SKM-1 treated with dmso at 0.1 percent for 144 hours (cell line): ENCODE data around the gene PTBP1.

ENCODE experiments used
- DNase-seq: peaks from one replicate; lab custom pipeline; 2025; ENCODE audit not compliant: unreplicated experiment; lab: John Stamatoyannopoulos, UW

PTBP1 gene

DNA sequence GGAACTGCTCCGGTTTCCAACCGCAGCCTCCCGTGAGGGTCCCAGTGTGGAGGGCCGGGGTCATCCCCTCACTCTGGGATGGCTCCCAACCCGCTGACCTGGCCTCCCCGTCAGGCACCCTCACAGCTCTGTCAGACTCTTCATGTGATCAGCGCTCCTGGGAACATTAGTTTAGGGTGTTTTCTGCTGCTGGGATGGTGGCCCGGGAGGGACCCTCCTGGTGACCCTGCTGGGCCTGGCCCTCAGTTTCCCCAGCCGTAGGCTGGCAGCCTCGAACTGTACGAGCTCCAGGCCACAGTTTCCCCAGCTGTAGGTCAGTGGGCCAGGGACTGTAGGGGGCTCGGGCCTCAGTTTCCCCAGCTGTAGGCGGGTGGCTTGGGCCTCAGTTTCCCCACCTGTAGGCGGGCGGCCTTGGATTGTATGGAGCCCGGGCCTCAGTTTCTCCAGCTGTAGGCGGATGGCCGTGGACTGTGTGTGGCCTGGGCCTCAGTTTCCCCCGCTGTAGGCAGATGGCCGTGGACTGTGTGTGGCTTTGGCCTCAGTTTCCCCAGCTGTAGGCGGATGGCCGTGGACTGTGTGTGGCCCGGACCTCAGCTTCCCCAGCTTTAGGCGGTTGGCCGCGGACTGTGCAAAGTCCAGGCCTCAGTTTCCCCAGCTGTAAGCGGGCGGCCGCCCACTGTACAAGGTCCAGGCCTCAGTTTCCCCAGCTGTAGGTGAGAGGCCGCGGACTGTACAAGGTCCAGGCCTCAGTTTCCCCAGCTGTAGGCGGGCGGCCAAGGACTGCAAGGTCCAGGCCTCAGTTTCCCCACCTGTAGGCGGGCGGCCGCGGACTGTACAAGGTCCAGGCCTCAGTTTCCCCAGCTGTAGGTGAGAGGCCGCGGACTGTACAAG is 1.3 kb upstream of the PTBP1 start:
- no peak for DNase-seq

DNA sequence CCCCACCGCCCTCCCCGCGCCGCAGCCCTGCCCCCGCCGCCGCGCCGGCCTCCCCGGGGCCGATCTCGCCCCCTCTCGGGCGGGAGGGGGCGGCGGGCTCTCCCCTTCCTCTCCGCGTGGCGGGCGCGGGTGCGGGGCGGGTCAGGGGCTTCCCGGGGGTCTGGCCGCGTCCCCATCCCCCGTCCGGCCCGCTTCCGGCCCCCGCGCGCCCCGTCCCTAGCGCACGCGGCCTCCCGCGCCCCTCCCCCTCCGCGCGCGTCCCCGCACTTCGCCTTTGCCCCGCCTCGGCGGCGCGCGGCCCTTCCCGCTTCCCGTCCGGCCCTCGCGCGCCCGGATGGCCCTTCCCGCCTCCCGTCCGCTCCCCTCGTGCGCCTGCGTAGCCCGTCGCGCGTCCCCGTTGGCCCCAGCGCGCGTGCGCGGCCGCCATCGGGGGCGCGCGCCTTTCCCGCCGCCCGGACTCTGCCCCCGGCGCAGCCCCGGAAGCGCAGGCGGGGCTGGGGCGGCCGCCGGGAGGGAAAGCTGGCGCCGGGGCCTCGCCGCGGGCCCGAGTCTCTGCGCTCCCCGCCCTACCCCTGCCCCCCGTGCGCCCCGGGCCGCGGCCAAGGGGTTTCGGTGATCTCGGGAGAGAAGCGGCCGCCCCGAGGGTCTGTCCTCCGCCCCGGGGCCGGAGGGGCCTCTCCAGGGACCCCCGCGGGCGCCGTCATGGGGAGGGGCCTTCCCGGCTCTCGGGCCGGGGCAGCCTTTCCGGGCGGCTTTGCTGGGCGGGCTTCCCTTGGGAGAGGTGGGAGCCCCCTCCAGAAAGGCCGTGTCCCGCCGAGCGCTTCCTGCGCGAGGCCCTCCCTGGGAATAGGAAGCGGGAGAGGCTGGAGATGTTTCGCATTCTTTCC is 519 bp downstream of the PTBP1 start:
- peak; percentile 81 for DNase-seq

GRCh38 chr19:798415-799075 is 1.3 kb downstream of the PTBP1 start:
- DNase-seq: no peak

DNA sequence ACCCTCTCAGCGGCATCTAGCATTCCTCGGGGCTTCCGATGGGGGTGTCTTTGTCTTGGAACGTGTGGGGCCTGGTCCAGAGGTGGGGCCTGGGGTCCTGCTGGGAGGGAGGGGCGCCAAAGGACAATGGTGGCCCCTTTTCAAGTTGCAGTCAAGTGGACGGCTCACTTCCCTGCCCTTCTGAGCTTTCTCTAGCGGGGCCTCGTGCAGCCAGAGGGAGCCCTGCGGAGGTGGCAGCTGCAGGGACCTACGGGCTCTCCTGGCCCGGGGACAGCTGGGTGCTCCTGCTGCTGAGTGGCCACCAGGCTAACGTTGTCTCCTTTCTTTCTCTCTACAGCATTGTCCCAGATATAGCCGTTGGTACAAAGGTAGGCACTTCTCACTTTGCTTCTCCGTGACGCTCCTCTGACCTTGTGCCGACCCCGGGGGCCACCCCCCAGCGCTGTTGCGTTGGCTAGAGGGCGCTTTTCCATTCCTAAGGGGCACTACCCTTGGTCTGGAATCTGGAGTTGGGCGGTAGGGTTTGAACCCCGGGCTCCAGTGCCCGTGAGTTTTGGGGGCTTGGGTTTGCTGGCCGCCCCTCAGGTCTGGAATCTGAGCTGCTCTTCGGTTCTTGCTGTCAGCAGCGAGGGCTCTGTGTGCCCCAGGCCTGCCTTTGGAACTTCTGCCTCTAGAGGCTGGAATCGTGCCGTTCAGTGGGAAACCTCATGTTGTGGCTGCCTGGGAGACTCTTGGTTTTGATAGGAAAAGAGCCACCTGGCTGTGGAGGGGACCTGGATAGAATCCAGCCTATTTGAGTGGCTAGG is 2.0 kb downstream of the PTBP1 start:
- DNase-seq: peak; percentile 39

- DNase-seq: no peak
Measured at GRCh38 chr19:800360-801029, 3.2 kb downstream of the PTBP1 start.

DNA sequence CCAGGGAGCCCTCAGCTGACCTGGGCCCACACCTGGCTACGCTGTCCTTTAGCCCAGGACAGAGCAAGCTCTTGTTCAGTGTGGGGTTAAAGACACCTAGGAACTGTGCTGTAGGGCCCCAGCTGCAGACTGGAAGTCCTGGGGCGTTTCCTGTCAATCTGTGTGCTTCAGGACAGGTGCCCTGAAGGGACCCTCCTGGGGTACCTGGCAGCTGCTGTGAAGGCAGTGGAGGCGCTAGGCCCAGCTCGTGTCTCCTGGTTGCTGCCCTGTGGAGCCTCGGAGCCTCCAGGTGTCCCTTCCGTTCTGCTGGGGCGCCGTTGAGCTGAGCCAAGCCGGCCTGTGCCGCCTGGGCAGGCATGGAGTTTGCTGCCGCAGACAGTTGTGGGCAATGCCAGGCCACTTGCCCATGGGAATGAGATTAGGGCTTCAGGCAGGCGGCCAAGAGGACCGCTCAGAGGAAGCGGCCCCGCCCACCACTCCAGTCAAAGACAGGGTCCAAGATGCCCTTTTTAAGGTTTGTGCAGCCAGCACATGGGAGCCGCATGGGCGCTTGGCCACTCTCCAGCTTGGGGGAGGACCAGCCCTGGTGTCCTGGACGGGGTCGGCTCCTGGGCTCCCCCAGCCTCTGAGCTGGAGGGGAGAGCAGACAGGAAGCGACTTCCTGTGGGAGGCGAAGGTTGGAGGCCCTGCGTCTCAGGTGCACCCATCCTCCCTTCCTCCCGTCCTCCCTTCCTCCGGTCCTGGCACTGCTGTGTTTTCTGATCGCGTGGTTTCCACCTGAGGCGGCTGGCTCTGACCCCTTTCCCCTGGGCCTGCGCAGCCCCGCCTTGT is 4.0 kb downstream of the PTBP1 start:
- no peak for DNase-seq

DNA sequence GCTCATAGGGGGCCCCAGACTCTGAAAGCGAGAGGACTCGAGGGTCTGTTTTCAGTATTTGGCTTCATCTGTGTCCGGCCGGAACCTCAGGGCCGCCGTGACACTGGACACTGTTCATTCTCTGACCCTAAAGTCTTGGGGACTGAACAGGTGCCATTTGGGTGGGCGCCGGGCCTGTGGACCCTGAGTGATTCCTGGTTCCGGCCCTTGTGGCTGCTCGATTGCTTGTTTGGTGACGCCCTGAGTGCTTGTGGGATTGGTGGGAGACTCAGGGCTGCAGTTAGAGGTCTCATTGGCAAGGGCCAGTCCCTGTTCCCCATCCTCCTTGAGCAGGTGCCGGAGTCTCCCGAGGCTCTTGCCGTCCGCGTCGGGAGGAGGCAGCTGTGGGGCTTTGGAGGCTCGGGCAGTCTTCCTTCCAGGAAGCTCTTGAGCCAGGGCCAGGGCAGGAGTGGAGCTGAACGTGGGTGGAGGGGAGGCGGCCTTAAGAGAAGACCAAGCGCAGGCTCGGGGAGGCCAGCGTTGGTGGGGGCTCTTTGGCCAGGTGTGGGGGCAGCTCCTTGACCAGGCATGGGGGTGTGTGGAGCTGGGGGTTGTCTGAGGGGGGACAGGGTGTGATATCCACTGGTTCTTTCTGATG is 4.7 kb downstream of the PTBP1 start:
- DNase-seq: no peak

GRCh38 chr19:802498-803098 is 5.3 kb downstream of the PTBP1 start:
- DNase-seq: no peak

- no peak for DNase-seq
Measured at GRCh38 chr19:803099-803561, 5.9 kb downstream of the PTBP1 start.

DNA sequence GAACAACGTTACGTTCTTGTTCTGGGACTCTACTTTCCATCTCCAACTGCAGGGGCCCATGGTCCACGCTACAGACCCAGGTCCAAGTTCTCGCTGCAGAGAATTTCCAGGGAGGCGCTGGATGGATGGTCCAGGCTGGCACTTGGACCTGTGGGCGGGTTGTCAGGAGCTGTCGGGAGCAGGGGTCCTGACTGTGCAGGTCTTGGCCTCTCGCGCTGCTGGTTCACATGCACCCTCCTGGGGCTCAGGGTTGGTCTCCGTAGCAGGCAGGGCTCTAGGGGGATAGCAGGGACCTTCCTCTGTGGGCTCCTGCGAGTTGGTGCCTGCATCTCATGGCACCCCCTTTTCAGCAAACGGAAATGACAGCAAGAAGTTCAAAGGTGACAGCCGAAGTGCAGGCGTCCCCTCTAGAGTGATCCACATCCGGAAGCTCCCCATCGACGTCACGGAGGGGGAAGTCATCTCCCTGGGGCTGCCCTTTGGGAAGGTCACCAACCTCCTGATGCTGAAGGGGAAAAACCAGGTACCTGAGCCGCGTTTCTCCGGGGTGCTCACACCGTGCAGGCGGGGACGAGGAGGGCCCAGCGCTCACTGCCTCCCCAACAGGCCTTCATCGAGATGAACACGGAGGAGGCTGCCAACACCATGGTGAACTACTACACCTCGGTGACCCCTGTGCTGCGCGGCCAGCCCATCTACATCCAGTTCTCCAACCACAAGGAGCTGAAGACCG is 6.6 kb downstream of the PTBP1 start:
- no peak for DNase-seq

DNA sequence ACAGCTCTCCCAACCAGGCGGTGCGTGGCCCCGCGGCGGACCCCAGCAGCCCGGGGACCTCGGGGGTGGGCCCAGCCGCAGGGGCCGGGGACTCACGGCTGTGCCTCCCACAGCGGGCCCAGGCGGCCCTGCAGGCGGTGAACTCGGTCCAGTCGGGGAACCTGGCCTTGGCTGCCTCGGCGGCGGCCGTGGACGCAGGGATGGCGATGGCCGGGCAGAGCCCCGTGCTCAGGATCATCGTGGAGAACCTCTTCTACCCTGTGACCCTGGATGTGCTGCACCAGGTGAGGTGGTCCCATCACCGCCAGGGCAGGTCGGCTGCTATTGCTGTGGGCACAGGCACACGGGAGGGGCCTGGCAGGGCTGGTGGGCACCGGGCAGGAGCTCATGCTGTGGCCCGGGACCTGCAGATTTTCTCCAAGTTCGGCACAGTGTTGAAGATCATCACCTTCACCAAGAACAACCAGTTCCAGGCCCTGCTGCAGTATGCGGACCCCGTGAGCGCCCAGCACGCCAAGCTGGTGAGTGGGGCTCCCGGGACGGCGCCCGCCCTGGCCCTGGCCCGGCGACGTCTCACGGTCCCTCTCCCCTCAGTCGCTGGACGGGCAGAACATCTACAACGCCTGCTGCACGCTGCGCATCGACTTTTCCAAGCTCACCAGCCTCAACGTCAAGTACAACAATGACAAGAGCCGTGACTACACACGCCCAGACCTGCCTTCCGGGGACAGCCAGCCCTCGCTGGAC is 7.3 kb downstream of the PTBP1 start:
- no peak for DNase-seq

GRCh38 chr19:805166-805551 is 7.9 kb downstream of the PTBP1 start:
- no peak for DNase-seq

- no peak for DNase-seq
Measured at GRCh38 chr19:805600-806550, 8.6 kb downstream of the PTBP1 start.

DNA sequence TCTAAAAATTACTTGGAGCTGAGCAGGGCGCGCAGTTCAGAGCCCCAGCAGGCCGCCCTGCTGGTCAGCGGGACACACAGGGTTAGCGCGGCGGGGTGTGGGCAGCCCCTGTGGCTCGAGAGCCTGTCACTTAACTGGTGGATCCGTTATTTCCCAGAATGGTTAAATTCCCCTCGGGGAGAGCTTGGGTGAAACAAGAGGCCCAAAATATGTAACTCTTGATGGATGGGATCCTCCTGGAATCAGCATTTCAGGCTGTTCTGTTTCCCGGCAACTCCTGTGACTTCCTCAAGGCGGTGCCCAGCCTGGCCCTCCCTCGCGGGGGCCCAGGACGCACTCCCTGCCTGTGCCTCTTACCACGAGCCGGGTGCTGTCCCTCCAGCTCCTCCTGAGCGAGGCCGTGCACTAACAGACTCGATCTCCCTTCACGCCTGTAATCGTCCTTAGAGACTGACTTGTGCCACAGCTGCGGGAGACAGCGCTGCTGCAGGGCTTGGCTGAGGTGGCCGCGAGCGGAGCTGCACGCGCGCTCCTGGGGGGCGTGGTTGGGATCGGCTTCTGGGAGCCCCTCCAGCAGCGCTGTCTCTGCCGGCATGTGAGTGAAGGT is 9.7 kb downstream of the PTBP1 start:
- DNase-seq: no peak
